ENCODE results near the gene IL10RA. TPM values are rescaled to one million over a fixed set of nuclear protein-coding genes. Genes with fewer than 3 reads are reported as not detected.

The IL10RA gene
- total RNA-seq, 1 donor: not detected

DNA sequence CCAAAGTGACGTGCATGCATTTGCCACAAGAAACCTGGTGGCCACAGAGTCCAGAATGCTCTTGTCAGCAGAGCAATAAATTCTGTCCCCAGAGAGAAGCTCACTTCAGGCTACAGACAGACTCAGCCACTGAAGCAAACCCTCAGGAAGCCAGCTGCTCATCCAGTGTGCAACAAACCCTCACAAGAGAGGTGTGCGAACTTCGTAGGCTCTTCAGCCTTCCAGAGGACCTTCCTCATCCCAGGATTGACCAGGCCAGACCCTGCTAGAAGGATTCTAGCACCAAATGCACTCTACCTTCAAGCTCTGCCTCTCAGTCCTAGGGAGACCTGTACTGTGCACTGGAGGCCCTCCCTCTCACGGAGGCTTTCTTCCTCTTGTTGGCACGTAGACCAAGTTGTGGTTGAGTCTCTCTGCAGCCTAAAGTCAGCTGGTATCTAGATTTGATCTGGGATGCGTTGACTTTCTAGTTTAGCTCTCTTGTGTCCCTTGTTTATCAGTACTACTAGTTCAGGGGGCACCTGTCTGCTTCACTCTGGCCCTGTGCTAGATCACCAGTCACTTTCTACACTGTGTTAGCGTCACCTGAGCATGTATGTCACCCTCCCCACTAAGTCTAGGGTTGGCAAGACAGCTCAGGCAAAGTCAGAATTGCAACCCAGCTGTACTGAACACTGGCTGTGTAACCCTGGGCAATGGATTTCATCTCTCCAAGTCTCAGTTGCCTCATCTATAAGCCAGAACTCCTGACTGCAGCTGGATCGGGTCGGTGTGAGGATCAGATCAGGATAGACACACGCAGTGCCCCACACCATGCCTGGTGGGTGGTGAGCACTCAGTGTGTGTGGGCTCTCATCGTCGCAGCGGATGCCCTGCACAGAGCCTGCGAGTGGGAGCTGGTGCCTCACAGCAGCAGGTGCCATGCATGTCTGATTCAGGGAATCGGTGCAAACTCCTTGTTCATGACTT lies 34.9 kb upstream of the IL10RA start:
- no peak for DNase-seq (ENCODE audit: low read depth)
- no peak for TF ChIP-seq CTCF (IDR thresholded peaks at IDR 0.05; ENCODE audit: insufficient read depth, low read length)
- no peak overlapping the region for H3K4me3 ChIP-seq (ENCODE audit: low read depth, low read length)

- no peak for TF ChIP-seq CTCF (IDR thresholded peaks at IDR 0.05; ENCODE audit: insufficient read depth, low read length)
Measured at GRCh38 chr11:117953024-117953671, 33.0 kb upstream of the IL10RA start.

DNA sequence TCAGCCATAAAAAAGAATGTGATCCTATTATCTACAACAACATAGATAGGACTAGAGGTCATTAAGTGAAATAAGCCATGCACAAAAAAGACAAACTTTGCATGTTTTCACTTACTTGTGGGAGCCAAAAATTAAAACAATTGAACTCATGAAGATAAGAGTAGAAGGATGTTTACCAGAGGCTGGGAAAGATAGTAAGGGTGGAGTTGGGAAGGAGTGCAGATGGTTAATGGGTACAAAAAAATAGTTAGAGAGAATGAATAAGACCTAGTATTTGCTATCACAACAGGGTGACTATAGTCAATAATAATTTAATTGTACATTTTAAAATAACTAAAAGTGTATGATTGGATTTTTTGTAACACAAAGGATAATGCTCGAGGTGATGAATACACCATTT lies 27.2 kb upstream of the IL10RA start:
- DNase-seq (ENCODE audit: low read depth): no peak
- TF ChIP-seq CTCF (IDR thresholded peaks at IDR 0.05; ENCODE audit: insufficient read depth, low read length): no peak
- no peak overlapping the region for H3K4me3 ChIP-seq (ENCODE audit: low read depth, low read length)

More at GRCh38 chr11:117953024-117953671, 33.0 kb upstream of the IL10RA start:
- no peak for DNase-seq (ENCODE audit: low read depth)
- no peak overlapping the region for H3K4me3 ChIP-seq (ENCODE audit: low read depth, low read length)

GRCh38 chr11:117959438-117960149 lies 26.6 kb upstream of the IL10RA start:
- TF ChIP-seq CTCF (IDR thresholded peaks at IDR 0.05; ENCODE audit: insufficient read depth, low read length): no peak
- no peak for DNase-seq (ENCODE audit: low read depth)
- no peak overlapping the region for H3K4me3 ChIP-seq (ENCODE audit: low read depth, low read length)

- TF ChIP-seq CTCF (IDR thresholded peaks at IDR 0.05; ENCODE audit: insufficient read depth, low read length): no peak
- no peak for DNase-seq (ENCODE audit: low read depth)
- no peak overlapping the region for H3K4me3 ChIP-seq (ENCODE audit: low read depth, low read length)
Measured at GRCh38 chr11:117960406-117960805, 25.8 kb upstream of the IL10RA start.

- DNase-seq (ENCODE audit: low read depth): no peak
- no peak for TF ChIP-seq CTCF (IDR thresholded peaks at IDR 0.05; ENCODE audit: insufficient read depth, low read length)
- no peak overlapping the region for H3K4me3 ChIP-seq (ENCODE audit: low read depth, low read length)
Measured at GRCh38 chr11:117961896-117962295, 24.3 kb upstream of the IL10RA start.

Data from fibroblast of the aortic adventitia (primary cell).